WERI-Rb-1 (cell line): ENCODE results near the gene PMFBP1.

Experiments
- DNase-seq: peaks from one replicate; pipeline ENCODE4 v3.0.0-alpha.2; 2020
- H3K27ac ChIP-seq: fragments of 250-450 bp; sonication (Bioruptor Pico); 2 replicates; pipeline ENCODE4 v1.5.1; 2020; ENCODE audit warnings: mild to moderate bottlenecking, moderate library complexity
- H3K27me3 ChIP-seq: fragments of 250-450 bp; sonication (Bioruptor Pico); 2 replicates; pipeline ENCODE4 v1.5.1; 2021; ENCODE audit warnings: mild to moderate bottlenecking, low read depth, moderate library complexity; ENCODE audit not compliant: insufficient read depth, severe bottlenecking
- H3K36me3 ChIP-seq: fragments of 250-450 bp; sonication (Bioruptor Pico); 2 replicates; pipeline ENCODE4 v1.5.1; 2020; ENCODE audit warnings: mild to moderate bottlenecking, moderate library complexity
- H3K4me3 ChIP-seq: 2 replicates; pipeline ENCODE4 v1.5.1; 2011; ENCODE audit warnings: low read depth, mild to moderate bottlenecking, control low read depth, low read length
- H3K9me3 ChIP-seq: fragments of 250-450 bp; sonication (Bioruptor Pico); 2 replicates; pipeline ENCODE4 v1.5.1; 2021; ENCODE audit warnings: mild to moderate bottlenecking, moderate library complexity; ENCODE audit not compliant: severe bottlenecking
- TF ChIP-seq, protein P1 (sequence below): IDR thresholded peaks from 2 replicates; pipeline ENCODE4 v1.5.1; 2011; ENCODE audit warnings: low read depth, mild to moderate bottlenecking, control low read depth, inconsistent platforms, low read length

Gene PMFBP1

DNA sequence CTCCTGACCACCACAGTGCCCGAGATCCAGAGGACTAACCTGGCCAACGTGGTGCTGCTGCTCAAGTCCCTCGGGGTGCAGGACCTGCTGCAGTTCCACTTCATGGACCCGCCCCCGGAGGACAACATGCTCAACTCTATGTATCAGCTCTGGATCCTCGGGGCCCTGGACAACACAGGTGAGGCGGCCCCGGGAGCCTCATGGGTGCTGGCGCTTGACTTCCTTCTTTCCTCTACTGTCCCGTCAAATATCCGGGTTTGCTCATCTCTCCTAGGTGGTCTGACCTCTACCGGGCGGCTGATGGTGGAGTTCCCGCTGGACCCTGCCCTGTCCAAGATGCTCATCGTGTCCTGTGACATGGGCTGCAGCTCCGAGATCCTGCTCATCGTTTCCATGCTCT lies 64.6 kb downstream of the PMFBP1 start:
- H3K27ac ChIP-seq = no peak overlapping the region
- DNase-seq = no peak
- no peak overlapping the region for H3K4me3 ChIP-seq
- peaks cover 97% of the 10 kb centered on the region for H3K36me3 ChIP-seq
- TF ChIP-seq, protein P1, sequence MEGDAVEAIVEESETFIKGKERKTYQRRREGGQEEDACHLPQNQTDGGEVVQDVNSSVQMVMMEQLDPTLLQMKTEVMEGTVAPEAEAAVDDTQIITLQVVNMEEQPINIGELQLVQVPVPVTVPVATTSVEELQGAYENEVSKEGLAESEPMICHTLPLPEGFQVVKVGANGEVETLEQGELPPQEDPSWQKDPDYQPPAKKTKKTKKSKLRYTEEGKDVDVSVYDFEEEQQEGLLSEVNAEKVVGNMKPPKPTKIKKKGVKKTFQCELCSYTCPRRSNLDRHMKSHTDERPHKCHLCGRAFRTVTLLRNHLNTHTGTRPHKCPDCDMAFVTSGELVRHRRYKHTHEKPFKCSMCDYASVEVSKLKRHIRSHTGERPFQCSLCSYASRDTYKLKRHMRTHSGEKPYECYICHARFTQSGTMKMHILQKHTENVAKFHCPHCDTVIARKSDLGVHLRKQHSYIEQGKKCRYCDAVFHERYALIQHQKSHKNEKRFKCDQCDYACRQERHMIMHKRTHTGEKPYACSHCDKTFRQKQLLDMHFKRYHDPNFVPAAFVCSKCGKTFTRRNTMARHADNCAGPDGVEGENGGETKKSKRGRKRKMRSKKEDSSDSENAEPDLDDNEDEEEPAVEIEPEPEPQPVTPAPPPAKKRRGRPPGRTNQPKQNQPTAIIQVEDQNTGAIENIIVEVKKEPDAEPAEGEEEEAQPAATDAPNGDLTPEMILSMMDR = no peak
- no peaks in the 10 kb centered on the region for H3K9me3 ChIP-seq
- H3K27me3 ChIP-seq = no peaks in the 10 kb centered on the region

DNA sequence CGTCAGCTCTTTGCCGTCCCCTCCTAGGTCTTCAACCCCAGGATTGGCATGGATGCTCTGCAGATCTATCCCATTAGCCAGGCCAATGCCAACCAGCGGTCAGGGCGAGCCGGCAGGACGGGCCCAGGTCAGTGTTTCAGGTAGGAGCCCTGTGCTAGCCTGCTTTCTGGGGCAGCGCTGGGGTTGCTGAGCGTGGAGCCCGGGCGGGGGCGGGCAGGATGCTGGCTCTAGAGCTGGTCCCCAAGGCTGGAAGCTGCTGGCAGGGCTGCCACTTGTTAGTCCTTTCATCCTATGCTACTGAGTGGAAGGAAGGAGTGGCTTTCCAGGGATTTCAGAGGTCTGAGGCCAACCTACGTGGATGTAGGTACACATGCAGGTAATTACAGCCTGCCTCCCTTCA lies 66.0 kb downstream of the PMFBP1 start:
- no peak for DNase-seq
- no peak overlapping the region for H3K27ac ChIP-seq
- TF ChIP-seq, protein P1 = no peak
- peaks cover 99% of the 10 kb centered on the region for H3K36me3 ChIP-seq
- H3K4me3 ChIP-seq = no peak overlapping the region
- H3K9me3 ChIP-seq = no peaks in the 10 kb centered on the region
- H3K27me3 ChIP-seq = no peaks in the 10 kb centered on the region

DNA sequence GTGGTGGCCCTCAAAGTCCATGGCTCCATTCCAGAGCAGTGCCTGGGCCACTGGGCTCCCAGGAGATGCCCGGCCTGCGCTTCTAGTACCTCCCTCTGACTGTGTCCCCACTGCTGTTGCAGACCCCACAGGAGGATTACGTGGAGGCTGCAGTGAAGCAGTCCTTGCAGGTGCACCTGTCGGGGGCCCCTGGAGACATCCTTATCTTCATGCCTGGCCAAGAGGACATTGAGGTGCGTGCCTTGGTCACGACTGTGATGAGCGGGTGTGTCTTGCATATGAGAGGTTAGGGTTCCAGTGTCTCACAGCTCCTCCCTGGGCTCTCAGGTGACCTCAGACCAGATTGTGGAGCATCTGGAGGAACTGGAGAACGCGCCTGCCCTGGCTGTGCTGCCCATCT lies 67.0 kb downstream of the PMFBP1 start:
- no peak overlapping the region for H3K4me3 ChIP-seq
- DNase-seq = no peak
- TF ChIP-seq, protein P1 = no peak
- H3K9me3 ChIP-seq = no peaks in the 10 kb centered on the region
- H3K27ac ChIP-seq = no peak overlapping the region
- peaks cover 99% of the 10 kb centered on the region for H3K36me3 ChIP-seq
- no peaks in the 10 kb centered on the region for H3K27me3 ChIP-seq

GRCh38 chr16:72101195-72101594 lies 70.8 kb downstream of the PMFBP1 start:
- H3K36me3 ChIP-seq = peaks cover 100% of the 10 kb centered on the region
- H3K27ac ChIP-seq = no peak overlapping the region
- DNase-seq = no peak
- H3K27me3 ChIP-seq = no peaks in the 10 kb centered on the region
- no peaks in the 10 kb centered on the region for H3K9me3 ChIP-seq
- H3K4me3 ChIP-seq = no peak overlapping the region
- TF ChIP-seq, protein P1 = no peak

DNA sequence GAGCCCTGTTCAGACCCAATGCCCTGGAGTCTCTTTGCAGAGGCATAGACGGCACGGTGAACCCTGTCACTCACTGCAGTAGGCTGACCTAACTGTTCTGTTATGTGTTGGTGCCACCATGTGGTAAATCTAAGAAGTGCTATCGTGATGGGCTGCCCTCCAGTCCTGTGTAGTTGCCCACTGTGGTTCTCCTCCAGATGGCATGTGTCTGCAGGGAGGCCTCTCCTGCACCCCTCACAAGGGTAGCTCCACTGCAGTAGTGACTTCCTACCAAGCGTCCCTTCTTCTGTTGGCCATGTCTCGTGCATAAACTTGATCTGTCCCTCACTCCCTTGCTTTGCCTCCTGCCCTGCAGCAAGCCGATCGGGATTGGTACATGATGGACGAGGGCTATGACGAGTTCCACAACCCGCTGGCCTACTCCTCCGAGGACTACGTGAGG lies 72.6 kb downstream of the PMFBP1 start:
- Histone ChIP-seq H3K27ac (no peak overlapping the region), H3K4me3 (no peak overlapping the region), H3K36me3 (peaks cover 83% of the 10 kb centered on the region), H3K9me3 (no peaks in the 10 kb centered on the region), H3K27me3 (no peaks in the 10 kb centered on the region)
- TF ChIP-seq, protein P1 = peak; percentile 75
- peak; percentile 54 for DNase-seq

DNA sequence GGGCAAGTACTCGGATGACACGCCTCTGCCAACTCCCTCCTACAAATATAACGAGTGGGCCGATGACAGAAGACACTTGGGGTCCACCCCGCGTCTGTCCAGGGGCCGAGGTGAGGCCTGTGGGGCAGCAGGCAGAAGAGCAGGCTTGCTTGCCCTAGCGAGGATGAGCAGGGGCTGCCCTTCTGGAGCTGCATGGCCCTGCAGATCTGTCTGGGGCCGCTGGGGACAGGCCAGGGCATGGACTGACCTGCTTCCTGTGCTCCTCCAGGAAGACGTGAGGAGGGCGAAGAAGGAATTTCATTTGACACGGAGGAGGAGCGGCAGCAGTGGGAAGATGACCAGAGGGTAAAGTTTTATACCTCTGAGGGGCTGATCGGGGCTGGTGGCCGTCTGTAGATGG lies 73.0 kb downstream of the PMFBP1 start:
- Histone ChIP-seq H3K27ac (no peak overlapping the region), H3K9me3 (no peaks in the 10 kb centered on the region), H3K27me3 (no peaks in the 10 kb centered on the region), H3K4me3 (no peak overlapping the region), H3K36me3 (peaks cover 79% of the 10 kb centered on the region)
- no peak for DNase-seq
- TF ChIP-seq, protein P1 = no peak
